ENCODE data around the gene ZNF205. TPM values are rescaled to one million over a fixed set of nuclear protein-coding genes. Genes with fewer than 3 reads are reported as not detected.

ZNF205 gene
- total RNA-seq, 1 experiment from 2014 or later, result 12.9 TPM

DNA sequence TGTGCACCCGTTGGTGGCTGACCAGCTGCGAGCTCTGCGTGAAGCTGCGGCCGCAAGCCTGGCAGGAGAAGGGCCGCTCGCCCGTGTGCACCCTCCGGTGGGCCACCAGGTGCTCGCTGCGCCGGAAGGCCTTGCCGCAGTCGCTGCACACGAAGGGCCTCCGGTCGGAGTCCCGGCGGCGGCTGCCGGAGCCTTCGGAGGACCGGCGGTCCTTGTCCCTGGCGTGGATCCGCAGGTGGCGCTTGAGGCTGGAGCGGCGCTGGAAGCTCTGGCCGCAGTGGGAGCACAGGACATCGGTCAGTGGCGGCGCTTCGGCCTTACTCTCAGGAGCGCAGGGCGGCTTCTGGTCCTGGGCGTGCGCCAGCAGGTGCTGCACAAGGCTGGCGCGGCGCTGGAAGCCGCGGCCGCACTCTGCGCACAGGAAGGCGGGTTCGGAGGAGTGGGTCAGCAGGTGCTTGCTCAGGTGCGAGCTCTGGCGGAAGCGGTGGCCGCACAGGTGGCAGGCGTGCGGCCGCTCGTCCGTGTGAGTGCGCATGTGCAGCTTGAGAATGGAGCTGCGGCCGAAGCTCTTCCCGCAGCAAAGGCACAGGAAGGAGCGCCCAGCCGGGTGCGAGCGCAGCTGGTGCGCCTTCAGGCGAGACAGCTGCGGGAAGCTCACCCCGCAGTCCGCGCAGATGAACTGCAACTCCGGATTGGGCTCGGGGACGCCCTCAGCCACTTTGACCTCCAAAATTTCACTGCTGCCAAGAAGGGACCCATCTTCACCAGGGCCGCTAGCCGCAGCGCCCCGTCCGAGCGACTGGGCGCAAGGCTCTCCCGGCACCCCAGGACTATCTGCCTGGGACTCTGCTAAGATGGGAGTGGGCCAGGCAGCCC is 22.4 kb upstream of the ZNF205 start:
- no peaks in the 10 kb centered on the region for H3K36me3 ChIP-seq
- no peak overlapping the region for H3K27ac ChIP-seq
- no peaks in the 10 kb centered on the region for H3K27me3 ChIP-seq
- peaks cover 41% of the 10 kb centered on the region for H3K4me1 ChIP-seq
- H3K4me3 ChIP-seq, result no peak overlapping the region
- DNase-seq, result peak; percentile 45 to 70
- H3K9me3 ChIP-seq (replicated peaks), result no peaks in the 10 kb centered on the region

DNA sequence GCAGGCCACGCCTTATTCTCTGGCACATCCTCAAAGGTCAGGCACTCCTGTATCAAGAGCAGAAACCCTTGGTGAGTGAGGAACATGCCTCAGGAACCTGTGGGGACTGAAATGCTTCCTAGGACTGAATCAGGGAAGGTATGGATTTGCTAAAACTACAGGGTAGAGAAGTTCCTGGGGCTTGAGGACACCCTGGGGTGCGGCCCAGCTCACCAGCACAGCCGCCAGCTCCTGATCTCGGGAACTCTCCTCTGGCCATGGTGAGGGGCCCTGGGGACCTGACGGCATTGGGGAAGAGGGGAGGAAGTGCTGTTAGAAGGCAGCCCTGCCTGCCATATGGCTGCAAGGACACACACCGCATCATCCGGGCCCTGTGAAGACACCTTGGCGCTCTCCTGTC is 20.8 kb upstream of the ZNF205 start:
- no peaks in the 10 kb centered on the region for H3K27me3 ChIP-seq
- H3K4me1 ChIP-seq, result peaks cover 40% of the 10 kb centered on the region
- no peaks in the 10 kb centered on the region for H3K9me3 ChIP-seq (replicated peaks)
- no peak for DNase-seq
- H3K36me3 ChIP-seq, result no peaks in the 10 kb centered on the region
- H3K27ac ChIP-seq, result no peak overlapping the region
- H3K4me3 ChIP-seq, result no peak overlapping the region

GRCh38 chr16:3092501-3092941 is 19.9 kb upstream of the ZNF205 start:
- no peaks in the 10 kb centered on the region for H3K9me3 ChIP-seq (replicated peaks)
- no peak overlapping the region for H3K4me3 ChIP-seq
- peak; percentile 87 to 88 for DNase-seq
- no peaks in the 10 kb centered on the region for H3K27me3 ChIP-seq
- H3K36me3 ChIP-seq, result no peaks in the 10 kb centered on the region
- H3K27ac ChIP-seq, result peak overlapping the region; percentile 25; the same call in 1 of the 2 replicates
- peaks cover 36% of the 10 kb centered on the region for H3K4me1 ChIP-seq

- peaks cover 31% of the 10 kb centered on the region for H3K4me1 ChIP-seq
- H3K4me3 ChIP-seq, result no peak overlapping the region
- H3K27me3 ChIP-seq, result no peaks in the 10 kb centered on the region
- no peak overlapping the region for H3K27ac ChIP-seq
- no peaks in the 10 kb centered on the region for H3K36me3 ChIP-seq
- no peaks in the 10 kb centered on the region for H3K9me3 ChIP-seq (replicated peaks)
- DNase-seq, result peak in 1 of 2 experiments; percentile 62
These were observed 17.9 kb upstream of the ZNF205 start for GRCh38 chr16:3094289-3095027.

DNA sequence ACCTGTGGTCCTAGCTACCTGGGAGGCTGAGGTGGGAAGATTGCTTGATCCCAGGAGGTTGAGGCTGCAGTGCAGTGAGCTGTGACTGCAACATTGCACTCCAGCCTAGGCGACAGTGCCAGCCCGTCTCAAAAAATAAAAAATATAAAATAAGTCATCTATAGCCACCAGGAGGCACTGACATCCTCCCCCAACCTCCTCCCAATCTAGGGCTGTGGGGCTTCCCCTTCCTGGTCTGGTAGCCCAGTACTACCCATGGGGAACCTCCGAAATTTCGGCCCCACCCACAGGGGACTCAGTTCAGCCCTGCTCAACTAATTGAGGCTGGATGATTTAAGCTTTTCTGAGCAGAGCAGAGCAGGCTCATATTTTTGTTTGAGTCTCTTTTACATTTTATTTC is 16.5 kb upstream of the ZNF205 start:
- H3K4me1 ChIP-seq, result peaks cover 29% of the 10 kb centered on the region
- peak; percentile 55 to 56 for DNase-seq

GRCh38 chr16:3096362-3096761 is 16.0 kb upstream of the ZNF205 start:
- no peaks in the 10 kb centered on the region for H3K9me3 ChIP-seq (replicated peaks)
- no peak overlapping the region for H3K27ac ChIP-seq
- H3K27me3 ChIP-seq, result no peaks in the 10 kb centered on the region
- H3K4me3 ChIP-seq, result no peak overlapping the region
- no peaks in the 10 kb centered on the region for H3K36me3 ChIP-seq
- peaks cover 25% of the 10 kb centered on the region for H3K4me1 ChIP-seq
- DNase-seq, result no peak

More for the DNA sequence above, 16.5 kb upstream of the ZNF205 start:
- Histone ChIP-seq H3K27me3 (no peaks in the 10 kb centered on the region), H3K27ac (no peak overlapping the region), H3K36me3 (no peaks in the 10 kb centered on the region), H3K9me3 (replicated peaks) (no peaks in the 10 kb centered on the region), H3K4me3 (no peak overlapping the region)

- no peak overlapping the region for H3K4me3 ChIP-seq
- H3K36me3 ChIP-seq, result no peaks in the 10 kb centered on the region
- no peak for DNase-seq
- H3K9me3 ChIP-seq (replicated peaks), result no peaks in the 10 kb centered on the region
- H3K4me1 ChIP-seq, result peaks cover 24% of the 10 kb centered on the region
- peak overlapping the region; percentile 29; the same call in 1 of the 2 replicates for H3K27ac ChIP-seq
- no peaks in the 10 kb centered on the region for H3K27me3 ChIP-seq
These were observed 15.1 kb upstream of the ZNF205 start for GRCh38 chr16:3097266-3097665.

- no peak for DNase-seq
- H3K36me3 ChIP-seq, result no peaks in the 10 kb centered on the region
- no peaks in the 10 kb centered on the region for H3K27me3 ChIP-seq
- no peak within 1 kb of the TSS for H3K27ac ChIP-seq
- H3K9me3 ChIP-seq (replicated peaks), result no peaks in the 10 kb centered on the region
- no peak within 1 kb of the TSS for H3K4me3 ChIP-seq
- peaks cover 18% of the 10 kb centered on the region for H3K4me1 ChIP-seq
These were observed 13.7 kb upstream of the ZNF205 start, which contains the start of gene ZSCAN10 for GRCh38 chr16:3098459-3099394. ZSCAN10 (minus strand) TSS chr16:3099294; CDS start chr16:3092937, 6,357 bp downstream.

- Histone ChIP-seq H3K27me3 (no peaks in the 10 kb centered on the region), H3K4me3 (no peak overlapping the region), H3K36me3 (no peaks in the 10 kb centered on the region), H3K9me3 (replicated peaks) (no peaks in the 10 kb centered on the region), H3K4me1 (peaks cover 18% of the 10 kb centered on the region), H3K27ac (no peak overlapping the region)
- DNase-seq, result no peak
These were observed 13.0 kb upstream of the ZNF205 start for GRCh38 chr16:3099395-3099731.

DNA sequence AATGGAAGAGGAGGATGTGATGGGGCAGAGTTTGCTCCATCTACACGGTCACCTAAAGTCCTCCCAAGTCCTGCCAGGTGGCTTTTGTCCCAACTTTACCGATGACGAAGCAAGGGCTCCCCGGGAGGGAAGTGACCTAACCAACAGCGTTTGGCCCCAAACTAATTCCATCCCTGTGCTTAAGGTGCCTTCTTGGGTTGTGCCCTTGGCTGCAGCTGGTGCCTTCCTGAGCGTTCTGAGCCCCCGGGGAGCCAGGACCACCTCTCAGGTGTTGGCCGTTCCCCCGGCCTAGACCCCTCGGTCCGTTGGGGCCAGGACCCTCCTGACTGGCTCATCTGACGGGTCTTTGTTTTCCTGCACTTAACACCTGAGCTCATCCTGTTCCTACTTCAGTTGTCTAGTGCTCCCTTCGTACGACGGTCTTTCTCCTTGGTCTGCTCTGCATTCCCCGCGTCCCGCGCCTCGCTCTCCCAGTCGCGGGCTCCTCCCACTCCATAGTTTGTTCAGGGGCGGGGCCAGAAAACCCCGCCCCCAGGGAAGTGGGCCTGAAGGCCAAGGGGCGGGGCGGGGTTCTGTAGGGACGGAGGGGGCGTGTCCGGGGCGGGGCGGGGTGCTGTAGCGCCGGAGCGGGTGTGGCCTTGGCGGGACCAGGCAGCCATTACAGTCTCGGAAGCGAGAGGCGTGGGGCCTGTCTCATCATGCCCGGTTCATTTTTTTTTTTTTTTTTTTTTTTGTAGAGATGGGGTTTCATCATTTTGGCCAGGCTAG is 12.5 kb upstream of the ZNF205 start:
- no peak overlapping the region for H3K4me3 ChIP-seq
- no peak overlapping the region for H3K27ac ChIP-seq
- no peaks in the 10 kb centered on the region for H3K27me3 ChIP-seq
- no peak for DNase-seq
- peaks cover 18% of the 10 kb centered on the region for H3K4me1 ChIP-seq
- H3K9me3 ChIP-seq (replicated peaks), result no peaks in the 10 kb centered on the region
- no peaks in the 10 kb centered on the region for H3K36me3 ChIP-seq

DNA sequence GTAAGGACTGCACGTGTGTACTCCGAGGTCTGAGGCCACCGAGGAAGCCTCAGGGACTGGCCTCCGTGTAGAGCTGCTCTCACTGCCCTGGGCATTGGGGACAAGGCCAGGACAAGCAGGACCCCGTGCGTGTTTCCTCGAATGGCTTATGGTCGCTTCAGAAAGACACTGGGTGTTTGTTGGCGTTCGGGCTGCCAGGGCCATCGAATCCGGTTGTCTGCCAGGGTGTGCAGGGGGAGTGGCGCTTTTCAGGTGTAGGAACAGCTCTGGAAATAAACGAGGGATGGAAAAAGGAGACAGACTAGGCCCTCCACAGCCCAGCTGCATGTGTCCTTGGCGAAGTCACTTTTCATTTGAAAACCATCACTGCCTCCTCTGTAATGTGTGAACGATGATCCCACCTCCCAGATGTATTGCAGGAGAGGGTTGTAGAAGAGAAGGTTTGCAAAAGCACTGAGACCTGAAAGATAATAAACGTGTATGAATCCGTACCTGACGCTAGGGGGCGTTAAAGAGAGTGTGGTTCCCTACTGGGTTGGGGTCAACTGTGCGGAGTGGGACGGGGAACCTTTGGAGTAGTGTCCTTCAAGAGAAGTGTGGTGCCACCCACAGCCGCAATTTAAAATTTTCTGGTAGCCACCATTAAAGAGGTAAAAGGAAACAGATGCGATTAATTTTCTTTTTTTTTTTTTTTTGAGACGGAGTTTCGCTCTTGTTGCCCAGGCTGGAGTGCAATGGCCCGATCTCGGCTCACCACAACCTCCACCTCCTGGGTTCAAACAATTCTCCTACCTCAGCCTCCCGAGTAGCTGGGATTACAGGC is 11.2 kb upstream of the ZNF205 start:
- H3K27ac ChIP-seq, result no peak overlapping the region
- DNase-seq, result no peak
- H3K27me3 ChIP-seq, result no peaks in the 10 kb centered on the region
- H3K9me3 ChIP-seq (replicated peaks), result no peaks in the 10 kb centered on the region
- H3K4me3 ChIP-seq, result no peak overlapping the region
- H3K36me3 ChIP-seq, result no peaks in the 10 kb centered on the region
- H3K4me1 ChIP-seq, result peaks cover 20% of the 10 kb centered on the region

GRCh38 chr16:3101841-3102470 is 10.4 kb upstream of the ZNF205 start:
- Histone ChIP-seq H3K36me3 (no peaks in the 10 kb centered on the region), H3K27me3 (no peaks in the 10 kb centered on the region), H3K27ac (no peak overlapping the region), H3K9me3 (replicated peaks) (no peaks in the 10 kb centered on the region), H3K4me3 (no peak overlapping the region), H3K4me1 (peaks cover 20% of the 10 kb centered on the region)
- peak in 1 of 2 experiments; percentile 65 for DNase-seq
